Measurements from ENCODE around the gene ANK3. TPM values are rescaled to one million over a fixed set of nuclear protein-coding genes. Genes with fewer than 3 reads are reported as not detected.

The ANK3 gene
- total RNA-seq, 2 donors from 2014 or later, result 189 to 198 TPM

DNA sequence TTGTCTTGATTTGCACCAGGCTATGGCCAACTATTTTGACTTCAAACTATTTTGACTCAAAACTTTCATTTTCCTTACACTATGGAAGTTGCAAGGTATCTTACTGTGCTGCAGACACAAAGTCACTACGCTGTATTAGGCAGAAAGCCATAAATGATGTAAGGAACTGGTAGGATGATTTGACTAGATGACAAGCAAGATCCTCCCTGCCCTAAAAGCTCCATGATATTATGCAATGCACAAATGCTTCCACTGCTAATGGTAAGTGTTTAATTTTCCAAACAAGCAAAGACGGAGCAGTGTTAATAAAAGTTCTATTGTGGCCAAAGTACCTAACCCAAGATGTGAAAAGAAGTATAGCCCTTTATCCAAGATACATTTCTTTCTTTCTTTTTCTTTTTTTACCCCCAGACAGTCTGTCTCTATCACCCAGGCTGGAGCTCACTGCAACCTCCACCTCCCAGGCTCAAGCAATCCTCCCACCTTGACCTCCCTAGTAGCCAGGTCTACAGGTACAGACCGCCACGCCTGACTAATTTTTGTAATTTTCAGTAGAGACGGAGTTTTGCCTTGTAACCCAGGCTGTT lies 98.2 kb downstream of the ANK3 start:
- Histone ChIP-seq H3K9me3 (no peaks in the 10 kb centered on the region), H3K36me3 (no peaks in the 10 kb centered on the region), H3K4me3 (no peak overlapping the region), H3K4me1 (peaks cover 0 to 88% of the 10 kb centered on the region in 2 donors), H3K27me3 (no peaks in the 10 kb centered on the region), H3K27ac (peak overlapping the region; percentile 58 to 88)
- TF ChIP-seq, protein P1, sequence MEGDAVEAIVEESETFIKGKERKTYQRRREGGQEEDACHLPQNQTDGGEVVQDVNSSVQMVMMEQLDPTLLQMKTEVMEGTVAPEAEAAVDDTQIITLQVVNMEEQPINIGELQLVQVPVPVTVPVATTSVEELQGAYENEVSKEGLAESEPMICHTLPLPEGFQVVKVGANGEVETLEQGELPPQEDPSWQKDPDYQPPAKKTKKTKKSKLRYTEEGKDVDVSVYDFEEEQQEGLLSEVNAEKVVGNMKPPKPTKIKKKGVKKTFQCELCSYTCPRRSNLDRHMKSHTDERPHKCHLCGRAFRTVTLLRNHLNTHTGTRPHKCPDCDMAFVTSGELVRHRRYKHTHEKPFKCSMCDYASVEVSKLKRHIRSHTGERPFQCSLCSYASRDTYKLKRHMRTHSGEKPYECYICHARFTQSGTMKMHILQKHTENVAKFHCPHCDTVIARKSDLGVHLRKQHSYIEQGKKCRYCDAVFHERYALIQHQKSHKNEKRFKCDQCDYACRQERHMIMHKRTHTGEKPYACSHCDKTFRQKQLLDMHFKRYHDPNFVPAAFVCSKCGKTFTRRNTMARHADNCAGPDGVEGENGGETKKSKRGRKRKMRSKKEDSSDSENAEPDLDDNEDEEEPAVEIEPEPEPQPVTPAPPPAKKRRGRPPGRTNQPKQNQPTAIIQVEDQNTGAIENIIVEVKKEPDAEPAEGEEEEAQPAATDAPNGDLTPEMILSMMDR (IDR thresholded peaks at IDR 0.05), result no peak
- no peak for DNase-seq (ENCODE audit: low spot score)

DNA sequence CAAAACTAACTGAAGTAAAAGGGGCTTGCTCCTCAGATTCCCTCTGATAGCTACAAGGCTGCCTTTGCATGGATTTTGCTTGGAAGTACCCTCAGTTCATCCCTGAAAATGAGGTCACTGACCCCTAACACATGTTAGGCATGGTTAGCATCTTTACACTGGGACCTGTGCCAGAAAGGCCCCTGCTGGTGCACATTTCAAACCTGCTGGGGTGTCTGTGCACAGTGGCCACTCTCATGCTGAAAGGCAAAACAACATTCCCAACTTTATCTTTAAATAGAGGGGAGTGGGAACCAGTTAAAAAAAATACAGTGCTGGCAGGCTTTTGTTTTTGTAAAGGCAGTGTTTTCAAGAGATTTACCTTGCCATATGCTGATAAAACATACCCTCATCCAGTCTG lies 99.1 kb downstream of the ANK3 start:
- no peaks in the 10 kb centered on the region for H3K27me3 ChIP-seq
- DNase-seq (ENCODE audit: low spot score), result no peak
- H3K36me3 ChIP-seq, result no peaks in the 10 kb centered on the region
- H3K27ac ChIP-seq, result peak overlapping the region; percentile 57 to 88
- H3K9me3 ChIP-seq, result no peaks in the 10 kb centered on the region
- TF ChIP-seq, protein P1 (IDR thresholded peaks at IDR 0.05), result no peak
- peaks cover 0 to 93% of the 10 kb centered on the region in 2 donors for H3K4me1 ChIP-seq
- H3K4me3 ChIP-seq, result no peak overlapping the region

DNA sequence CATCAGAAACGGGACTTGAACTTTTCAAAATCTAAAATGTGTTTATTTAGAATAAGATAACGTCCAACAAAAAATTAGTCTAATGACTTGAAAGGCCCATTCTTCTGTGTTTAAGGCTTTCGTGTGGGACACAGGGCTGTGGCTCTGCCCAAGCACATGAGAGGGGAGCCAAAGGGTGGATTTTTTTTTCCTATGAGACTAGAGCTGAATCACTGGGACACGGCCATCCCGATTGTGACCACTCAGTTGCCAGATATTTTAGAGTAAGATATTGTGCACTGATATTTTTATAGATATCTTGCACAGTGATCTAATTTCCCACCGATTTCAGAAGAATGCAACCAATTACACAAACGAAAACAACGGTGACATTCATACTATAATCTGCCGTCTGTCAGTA lies 99.9 kb downstream of the ANK3 start:
- TF ChIP-seq, protein P1 (IDR thresholded peaks at IDR 0.05), result no peak
- Histone ChIP-seq H3K9me3 (no peaks in the 10 kb centered on the region), H3K36me3 (no peaks in the 10 kb centered on the region), H3K27me3 (no peaks in the 10 kb centered on the region), H3K27ac (peak overlapping the region; percentile 57 to 88), H3K4me1 (peaks cover 0 to 85% of the 10 kb centered on the region in 2 donors), H3K4me3 (no peak overlapping the region)
- no peak for DNase-seq (ENCODE audit: low spot score)

DNA sequence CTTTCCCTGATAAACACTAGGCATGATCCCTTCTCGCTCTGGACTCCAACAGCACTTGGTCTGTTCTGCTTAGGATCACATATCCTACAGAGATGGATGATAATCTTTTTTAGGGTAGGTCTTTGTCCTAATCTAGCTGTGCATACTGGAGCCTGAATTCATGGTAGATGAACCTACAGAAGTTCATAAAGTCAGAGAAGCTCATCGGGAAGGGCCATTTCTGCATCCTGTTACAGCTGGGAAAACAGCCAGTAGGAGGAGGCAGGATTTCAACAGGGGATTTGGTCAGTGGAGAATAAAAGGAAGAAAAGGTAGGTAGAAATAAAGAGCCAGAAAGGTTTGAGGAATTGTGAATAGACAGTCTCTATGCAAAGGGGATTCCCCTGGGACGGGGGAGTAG lies 101.4 kb downstream of the ANK3 start:
- no peaks in the 10 kb centered on the region for H3K27me3 ChIP-seq
- peak overlapping the region; percentile 13 to 87 for H3K27ac ChIP-seq
- H3K9me3 ChIP-seq, result no peaks in the 10 kb centered on the region

DNA sequence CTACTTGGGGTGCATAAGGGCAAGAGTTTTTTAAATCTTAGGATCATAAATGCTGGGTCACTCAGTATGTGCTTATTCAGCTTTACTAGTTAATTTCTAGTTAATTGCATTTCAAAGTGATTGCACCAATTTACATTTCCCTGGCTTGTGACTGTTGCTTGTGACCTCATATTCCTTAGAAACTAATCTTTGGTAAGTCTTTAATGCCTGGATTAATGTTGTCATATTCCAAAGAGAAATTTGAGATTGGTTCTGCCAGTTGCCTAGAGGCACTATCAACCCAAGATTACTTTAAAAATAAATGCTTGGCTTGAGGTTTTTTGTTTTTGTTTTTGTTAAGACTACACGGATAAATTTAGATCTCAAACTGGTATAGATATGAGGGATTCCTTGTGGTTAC lies 103.1 kb downstream of the ANK3 start:
- no peaks in the 10 kb centered on the region for H3K9me3 ChIP-seq
- H3K4me3 ChIP-seq, result no peak overlapping the region
- H3K4me1 ChIP-seq, result peaks cover 0 to 74% of the 10 kb centered on the region in 2 donors
- TF ChIP-seq, protein P1 (IDR thresholded peaks at IDR 0.05), result no peak
- peak overlapping the region; percentile 53 to 87 for H3K27ac ChIP-seq
- no peaks in the 10 kb centered on the region for H3K36me3 ChIP-seq
- no peak for DNase-seq (ENCODE audit: low spot score)
- H3K27me3 ChIP-seq, result no peaks in the 10 kb centered on the region

More for the DNA sequence above, 101.4 kb downstream of the ANK3 start:
- no peak for DNase-seq (ENCODE audit: low spot score)
- TF ChIP-seq, protein P1 (IDR thresholded peaks at IDR 0.05), result no peak
- Histone ChIP-seq H3K4me3 (no peak overlapping the region), H3K36me3 (no peaks in the 10 kb centered on the region), H3K4me1 (peaks cover 0 to 74% of the 10 kb centered on the region in 2 donors)

DNA sequence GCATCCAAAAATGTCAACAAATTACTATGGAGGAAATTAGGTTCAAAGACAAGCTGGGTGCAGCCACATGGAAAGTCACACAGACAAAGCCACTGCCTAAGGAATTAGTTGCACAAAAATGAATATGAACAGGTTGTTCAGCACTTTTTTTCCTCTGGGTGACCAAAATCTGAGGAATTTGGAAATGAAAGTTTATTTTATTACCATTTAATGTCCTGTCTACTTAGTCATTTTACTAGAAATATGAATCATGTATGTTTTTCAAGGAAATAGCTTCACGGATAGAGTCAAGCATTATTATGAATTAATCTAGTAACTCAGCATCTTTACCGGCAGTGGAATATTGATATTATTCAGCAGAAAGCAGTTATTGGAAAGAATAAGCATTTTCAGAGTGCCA lies 106.3 kb downstream of the ANK3 start:
- no peak for DNase-seq (ENCODE audit: low spot score)
- Histone ChIP-seq H3K27ac (peak overlapping the region; percentile 54 to 87), H3K36me3 (peaks cover 7% of the 10 kb centered on the region), H3K9me3 (no peaks in the 10 kb centered on the region), H3K4me1 (peaks cover 0 to 50% of the 10 kb centered on the region in 2 donors), H3K27me3 (no peaks in the 10 kb centered on the region), H3K4me3 (no peak overlapping the region)
- TF ChIP-seq, protein P1 (IDR thresholded peaks at IDR 0.05), result no peak
